Measurements from ENCODE around the gene TACC3. TPM values are rescaled to one million over a fixed set of nuclear protein-coding genes. Genes with fewer than 3 reads are reported as not detected.

Gene TACC3
- total RNA-seq, 1 experiment from 2014 or later: 156 TPM

DNA sequence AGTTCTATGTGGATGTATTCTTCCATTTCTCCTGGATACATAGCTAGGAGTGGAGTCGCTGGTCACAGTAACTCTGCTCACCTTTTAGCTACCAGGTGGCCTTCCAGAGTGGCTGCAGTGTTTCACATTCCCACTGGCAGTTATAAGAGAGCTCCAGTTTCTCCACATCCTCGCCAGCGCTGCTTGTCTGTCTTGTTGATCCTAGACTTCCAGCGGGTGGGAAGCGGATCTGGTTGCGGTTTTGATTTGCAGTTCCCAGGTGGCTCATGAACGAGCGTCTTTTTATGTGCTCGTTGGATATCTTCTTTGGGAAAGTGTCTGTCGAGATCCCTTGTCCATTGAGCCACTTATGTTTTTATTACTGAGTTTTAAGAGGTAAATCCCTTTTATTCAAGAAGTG lies 11.6 kb downstream of the TACC3 start:
- no peaks in the 10 kb centered on the region for H3K79me1 ChIP-seq (ENCODE audit: insufficient read depth, low read depth, low read length, poor library complexity, severe bottlenecking)
- H2AK5ac ChIP-seq (ENCODE audit: insufficient read length, low read length): no peak overlapping the region
- no peak overlapping the region for H4K91ac ChIP-seq (ENCODE audit: insufficient read length, low read depth, low read length)
- H3K27ac Mint-ChIP-seq: no peak overlapping the region
- no CpG with 5 or more reads among the region's 10 CpGs for WGBS (ENCODE audit: extremely low coverage, insufficient read length, low lambda C conversion rate)
- no peaks in the 10 kb centered on the region for H3K4me1 ChIP-seq (ENCODE audit: insufficient read depth, low read length)
- no peak overlapping the region for H3K4ac ChIP-seq (ENCODE audit: low read depth, low read length)
- no peak overlapping the region for H2BK20ac ChIP-seq (ENCODE audit: low read depth, low read length, poor library complexity, severe bottlenecking)
- peaks cover 2% of the 10 kb centered on the region; the same call in 1 of the 2 replicates for H3K79me2 ChIP-seq (ENCODE audit: insufficient read depth, low read length)
- H3K9me3 ChIP-seq (ENCODE audit: control insufficient read depth, low read depth, low read length): peaks cover 5% of the 10 kb centered on the region
- no peak overlapping the region for H2BK12ac ChIP-seq (ENCODE audit: insufficient read length, low read depth, low read length)
- TF ChIP-seq, protein P1, sequence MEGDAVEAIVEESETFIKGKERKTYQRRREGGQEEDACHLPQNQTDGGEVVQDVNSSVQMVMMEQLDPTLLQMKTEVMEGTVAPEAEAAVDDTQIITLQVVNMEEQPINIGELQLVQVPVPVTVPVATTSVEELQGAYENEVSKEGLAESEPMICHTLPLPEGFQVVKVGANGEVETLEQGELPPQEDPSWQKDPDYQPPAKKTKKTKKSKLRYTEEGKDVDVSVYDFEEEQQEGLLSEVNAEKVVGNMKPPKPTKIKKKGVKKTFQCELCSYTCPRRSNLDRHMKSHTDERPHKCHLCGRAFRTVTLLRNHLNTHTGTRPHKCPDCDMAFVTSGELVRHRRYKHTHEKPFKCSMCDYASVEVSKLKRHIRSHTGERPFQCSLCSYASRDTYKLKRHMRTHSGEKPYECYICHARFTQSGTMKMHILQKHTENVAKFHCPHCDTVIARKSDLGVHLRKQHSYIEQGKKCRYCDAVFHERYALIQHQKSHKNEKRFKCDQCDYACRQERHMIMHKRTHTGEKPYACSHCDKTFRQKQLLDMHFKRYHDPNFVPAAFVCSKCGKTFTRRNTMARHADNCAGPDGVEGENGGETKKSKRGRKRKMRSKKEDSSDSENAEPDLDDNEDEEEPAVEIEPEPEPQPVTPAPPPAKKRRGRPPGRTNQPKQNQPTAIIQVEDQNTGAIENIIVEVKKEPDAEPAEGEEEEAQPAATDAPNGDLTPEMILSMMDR (conservative IDR thresholded peaks at IDR 0.05): no peak
- no peak for DNase-seq
- no peak overlapping the region for H4K5ac ChIP-seq (ENCODE audit: insufficient read length, low read depth, low read length)
- no peaks in the 10 kb centered on the region for H3K27me3 Mint-ChIP-seq (ENCODE audit: low read depth)
- no peak overlapping the region for H3K18ac ChIP-seq (ENCODE audit: insufficient read length, low read depth, low read length)
- no peak overlapping the region for H3T11ph ChIP-seq (ENCODE audit: low read length)
- H3K23ac ChIP-seq (ENCODE audit: insufficient read length, low read depth, low read length): no peak overlapping the region
- H3K9ac ChIP-seq (ENCODE audit: extremely low read depth, insufficient read length, low read length): no peak overlapping the region
- no peak overlapping the region for H3K56ac ChIP-seq (ENCODE audit: insufficient read length, low read depth, low read length)
- H3K4me2 ChIP-seq (ENCODE audit: insufficient read depth, insufficient read length, low read length): no peak overlapping the region
- no peak overlapping the region for H3K14ac ChIP-seq (ENCODE audit: insufficient read depth, low read length)
- no peak overlapping the region for H3K27ac ChIP-seq (ENCODE audit: insufficient read length, low read depth, low read length)
- H3K4me1 Mint-ChIP-seq: 0 out of 4 replicates have a peak, but pooled peaks cover 0 to 3% of the 10 kb centered on the region in 2 experiments
- no peaks in the 10 kb centered on the region for H3K23me2 ChIP-seq (ENCODE audit: insufficient read length, low read depth, low read length, poor library complexity, severe bottlenecking)
- no peak overlapping the region for H2AFZ ChIP-seq (ENCODE audit: low read length)
- peaks cover 69 to 96% (median 94%) of the 10 kb centered on the region in 3 experiments for H3K36me3 Mint-ChIP-seq (ENCODE audit: insufficient read depth in 1 of 3, low read depth in 3 of 3)
- peaks cover 5% of the 10 kb centered on the region for H4K20me1 ChIP-seq (ENCODE audit: control insufficient read depth, insufficient read depth, insufficient read length)
- no peaks in the 10 kb centered on the region for H3K27me3 ChIP-seq (ENCODE audit: insufficient read depth, low read length)
- H2BK120ac ChIP-seq (ENCODE audit: low read depth, low read length, poor library complexity, severe bottlenecking): no peak overlapping the region
- H3K9me3 Mint-ChIP-seq: peaks cover 7 to 9% of the 10 kb centered on the region in 2 experiments; a peak in 4 of 5 replicates
- no peak overlapping the region for H2BK5ac ChIP-seq (ENCODE audit: insufficient read length, low read length)
- H4K8ac ChIP-seq (replicated peaks; ENCODE audit: insufficient read length, low read depth, low read length): no peak overlapping the region
- no peak overlapping the region for H3K4me3 Mint-ChIP-seq
- H2BK15ac ChIP-seq (ENCODE audit: low read depth, low read length): no peak overlapping the region
